ENCODE results near the gene OR51S1. TPM values are rescaled to one million over a fixed set of nuclear protein-coding genes. Genes with fewer than 3 reads are reported as not detected.
"Not testable (repeated sequence)": the region's sequence is repeated elsewhere in the genome, so short reads cannot be mapped to it uniquely, and the experiment has no call there.

OR51S1 gene, protein sequence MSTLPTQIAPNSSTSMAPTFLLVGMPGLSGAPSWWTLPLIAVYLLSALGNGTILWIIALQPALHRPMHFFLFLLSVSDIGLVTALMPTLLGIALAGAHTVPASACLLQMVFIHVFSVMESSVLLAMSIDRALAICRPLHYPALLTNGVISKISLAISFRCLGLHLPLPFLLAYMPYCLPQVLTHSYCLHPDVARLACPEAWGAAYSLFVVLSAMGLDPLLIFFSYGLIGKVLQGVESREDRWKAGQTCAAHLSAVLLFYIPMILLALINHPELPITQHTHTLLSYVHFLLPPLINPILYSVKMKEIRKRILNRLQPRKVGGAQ
- not detected for polyA plus RNA-seq (ENCODE audit: insufficient read length in 3 of 3)

DNA sequence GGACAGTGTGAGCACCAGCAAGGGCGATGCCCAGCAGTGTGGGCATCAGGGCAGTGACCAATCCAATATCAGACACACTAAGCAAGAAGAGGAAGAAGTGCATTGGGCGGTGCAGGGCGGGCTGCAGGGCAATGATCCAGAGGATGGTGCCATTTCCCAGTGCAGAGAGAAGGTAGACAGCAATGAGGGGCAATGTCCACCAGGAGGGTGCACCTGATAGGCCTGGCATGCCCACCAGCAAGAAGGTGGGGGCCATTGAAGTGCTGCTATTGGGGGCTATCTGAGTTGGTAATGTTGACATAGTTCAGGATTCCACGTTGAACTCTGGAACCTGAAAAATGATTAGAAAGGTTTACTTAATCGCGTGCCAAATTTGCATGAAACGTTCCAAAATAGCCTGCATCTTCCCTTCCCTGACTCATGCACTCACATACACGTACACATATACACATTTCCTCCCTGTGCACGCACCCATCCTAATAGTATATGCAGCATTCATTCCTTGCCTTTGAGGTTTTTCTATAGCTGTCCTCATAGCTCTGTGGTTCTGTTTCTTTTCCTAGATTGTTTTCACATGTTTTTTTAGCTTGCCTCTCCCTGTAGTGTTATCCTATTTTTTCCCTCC is at the start of gene OR51S1:
Gene OR51S1 (minus strand): TSS at position 301 of the 625 bp plus-strand sequence. CDS start 0 bp downstream, at position 301.
- DNase-seq (ENCODE audit: low read depth in 3 of 3, low spot score in 2 of 3) = no peak

DNA sequence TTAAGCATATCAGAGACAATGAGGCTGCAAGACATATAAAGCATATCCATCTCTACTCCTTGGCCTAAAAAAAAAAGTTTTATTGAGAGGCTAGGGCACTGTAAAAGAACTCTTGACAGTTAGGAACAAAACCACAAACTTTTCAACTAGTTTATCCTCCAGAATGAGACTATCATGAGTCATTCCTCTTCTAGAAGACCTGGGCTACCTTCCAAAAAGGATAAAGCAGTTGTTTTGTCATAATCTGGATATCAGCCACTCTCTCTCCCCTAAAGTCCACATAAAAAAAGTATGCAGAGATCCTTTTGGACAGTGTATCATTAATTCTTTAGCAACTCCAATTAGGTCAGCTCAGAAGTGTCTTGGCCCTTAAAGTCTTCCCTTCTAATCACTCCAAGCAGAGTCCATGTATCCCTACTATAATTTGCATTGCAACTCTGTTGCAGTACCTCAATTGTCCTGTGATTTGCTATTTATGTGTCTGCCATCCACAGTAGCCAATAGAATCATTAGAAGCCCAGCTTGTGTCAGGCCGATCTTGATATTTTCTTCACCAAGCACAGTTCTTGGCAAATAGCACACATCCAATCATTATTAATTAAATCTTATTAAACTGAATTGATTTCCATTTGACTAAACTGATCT is 43.1 kb upstream of the OR51S1 start:
- DNase-seq (ENCODE audit: low read depth in 3 of 3, low spot score in 2 of 3) = no peak

DNA sequence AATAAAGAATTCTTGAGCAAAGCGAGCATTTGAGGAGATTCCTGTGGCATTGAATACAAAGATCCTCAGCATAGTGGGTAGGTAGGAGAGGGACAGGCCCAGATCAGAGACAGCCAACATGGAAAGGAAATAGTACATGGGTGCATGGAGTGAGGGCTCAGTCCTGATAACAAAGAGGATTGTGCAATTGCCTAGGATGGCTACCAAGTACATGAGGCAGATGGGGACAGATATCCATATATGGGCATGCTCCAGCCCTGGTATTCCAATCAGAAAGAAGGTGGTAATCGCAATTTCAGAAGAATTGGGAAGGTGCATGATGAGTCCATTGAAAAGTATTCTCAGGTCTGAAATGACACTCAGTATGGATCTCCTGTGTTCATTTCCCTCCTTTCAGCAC is 41.3 kb upstream of the OR51S1 start:
- DNase-seq (ENCODE audit: low read depth in 3 of 3, low spot score in 2 of 3) = no peak

DNA sequence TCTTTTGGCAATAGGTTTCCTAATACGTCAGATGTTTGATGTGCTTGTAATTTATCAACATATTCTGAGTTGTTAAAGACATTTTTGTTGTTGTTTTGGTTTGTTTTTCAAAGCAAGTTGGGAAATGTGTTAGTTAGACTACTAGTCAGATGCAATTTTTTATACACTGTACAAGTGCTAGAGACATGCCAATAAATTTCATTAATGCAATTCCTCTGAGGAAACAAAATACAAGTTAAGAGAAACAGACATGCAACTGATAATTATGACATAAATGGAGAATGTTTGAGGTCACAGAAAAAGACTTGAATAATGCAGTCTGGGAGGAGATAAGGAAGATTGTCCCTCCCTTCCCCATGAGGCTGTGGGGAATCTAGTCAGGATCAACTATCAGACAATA is 38.6 kb upstream of the OR51S1 start:
- no peak for DNase-seq (ENCODE audit: low read depth in 3 of 3, low spot score in 2 of 3)

DNA sequence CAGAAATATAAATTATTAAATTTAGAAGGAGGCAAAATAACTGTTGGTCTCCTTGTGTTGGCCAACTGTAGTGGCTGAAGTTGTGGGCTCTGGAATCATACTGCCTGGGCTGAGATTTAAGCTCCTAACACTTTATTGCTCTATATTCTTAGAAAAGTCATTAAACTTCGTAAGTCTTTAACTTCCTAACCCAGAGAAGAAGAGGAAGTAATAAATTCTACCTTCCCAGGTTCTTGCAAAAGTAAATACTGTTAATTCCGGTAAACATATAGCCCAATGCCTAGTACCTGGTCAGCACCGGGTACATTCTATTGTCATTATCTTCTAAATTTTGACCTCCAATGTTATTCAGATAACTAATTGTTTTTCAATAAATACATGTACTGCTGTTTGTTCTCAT is 37.2 kb upstream of the OR51S1 start:
- DNase-seq (ENCODE audit: low read depth in 3 of 3, low spot score in 2 of 3) = no peak

DNA sequence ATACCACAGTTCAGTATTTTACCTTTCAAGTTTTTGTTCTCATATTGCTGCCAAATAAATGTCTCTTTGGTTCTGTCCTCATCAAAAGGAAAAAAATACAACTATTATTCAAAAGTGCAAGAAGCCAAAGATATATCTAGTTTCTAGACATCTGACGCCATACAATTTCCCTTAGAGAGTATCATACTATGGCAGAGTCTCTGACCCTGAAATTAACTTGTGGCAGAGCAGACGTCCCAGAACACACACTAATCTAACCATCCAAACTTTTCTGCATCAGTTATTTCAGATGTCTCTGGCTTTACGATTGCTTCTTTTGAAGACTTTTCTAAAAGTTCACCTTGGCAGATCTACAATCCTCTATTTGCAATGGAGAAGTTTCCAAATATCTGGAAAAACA is 35.4 kb upstream of the OR51S1 start:
- no peak for DNase-seq (ENCODE audit: low read depth in 3 of 3, low spot score in 2 of 3)

DNA sequence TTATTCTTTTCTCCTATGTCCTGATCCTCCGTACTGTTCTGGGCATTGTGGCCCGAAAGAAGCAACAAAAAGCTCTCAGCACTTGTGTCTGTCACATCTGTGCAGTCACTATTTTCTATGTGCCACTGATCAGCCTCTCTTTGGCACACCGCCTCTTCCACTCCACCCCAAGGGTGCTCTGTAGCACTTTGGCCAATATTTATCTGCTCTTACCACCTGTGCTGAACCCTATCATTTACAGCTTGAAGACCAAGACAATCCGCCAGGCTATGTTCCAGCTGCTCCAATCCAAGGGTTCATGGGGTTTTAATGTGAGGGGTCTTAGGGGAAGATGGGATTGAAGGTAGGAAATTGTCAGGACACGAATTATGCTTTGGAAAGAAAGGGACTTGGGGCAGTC is 33.5 kb upstream of the OR51S1 start:
- DNase-seq (ENCODE audit: low read depth in 3 of 3, low spot score in 2 of 3) = no peak

DNA sequence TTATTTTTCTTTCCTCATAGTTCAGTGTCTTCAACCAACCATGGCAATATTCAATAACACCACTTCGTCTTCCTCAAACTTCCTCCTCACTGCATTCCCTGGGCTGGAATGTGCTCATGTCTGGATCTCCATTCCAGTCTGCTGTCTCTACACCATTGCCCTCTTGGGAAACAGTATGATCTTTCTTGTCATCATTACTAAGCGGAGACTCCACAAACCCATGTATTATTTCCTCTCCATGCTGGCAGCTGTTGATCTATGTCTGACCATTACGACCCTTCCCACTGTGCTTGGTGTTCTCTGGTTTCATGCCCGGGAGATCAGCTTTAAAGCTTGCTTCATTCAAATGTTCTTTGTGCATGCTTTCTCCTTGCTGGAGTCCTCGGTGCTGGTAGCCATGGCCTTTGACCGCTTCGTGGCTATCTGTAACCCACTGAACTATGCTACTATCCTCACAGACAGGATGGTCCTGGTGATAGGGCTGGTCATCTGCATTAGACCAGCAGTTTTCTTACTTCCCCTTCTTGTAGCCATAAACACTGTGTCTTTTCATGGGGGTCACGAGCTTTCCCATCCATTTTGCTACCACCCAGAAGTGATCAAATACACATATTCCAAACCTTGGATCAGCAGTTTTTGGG is 33.0 kb upstream of the OR51S1 start, which contains the start of gene OR51T1:
Gene OR51T1 (plus strand): TSS at position 41 of the 641 bp plus-strand sequence. CDS start 0 bp downstream, at position 41.
- DNase-seq (ENCODE audit: low read depth in 3 of 3, low spot score in 2 of 3) = no peak

DNA sequence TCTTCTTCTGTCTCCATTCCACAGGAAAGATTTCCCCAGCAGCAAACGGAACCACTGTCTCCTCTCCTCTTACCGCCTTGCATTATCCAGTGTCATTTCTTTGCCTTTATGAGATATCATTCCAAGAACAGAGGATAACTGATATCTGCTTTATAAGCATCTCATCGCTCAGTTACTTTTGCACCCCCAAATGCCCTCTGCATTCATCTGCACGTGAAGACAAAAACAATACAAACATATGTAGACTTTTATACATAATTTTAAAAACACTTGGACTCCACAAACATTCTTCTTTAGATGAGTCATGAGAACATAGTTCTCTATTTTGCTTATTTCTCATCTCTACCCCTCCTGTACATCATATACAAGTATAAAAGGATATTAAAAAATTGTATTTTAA is 32.2 kb upstream of the OR51S1 start:
- DNase-seq (ENCODE audit: low read depth in 3 of 3, low spot score in 2 of 3) = no peak

DNA sequence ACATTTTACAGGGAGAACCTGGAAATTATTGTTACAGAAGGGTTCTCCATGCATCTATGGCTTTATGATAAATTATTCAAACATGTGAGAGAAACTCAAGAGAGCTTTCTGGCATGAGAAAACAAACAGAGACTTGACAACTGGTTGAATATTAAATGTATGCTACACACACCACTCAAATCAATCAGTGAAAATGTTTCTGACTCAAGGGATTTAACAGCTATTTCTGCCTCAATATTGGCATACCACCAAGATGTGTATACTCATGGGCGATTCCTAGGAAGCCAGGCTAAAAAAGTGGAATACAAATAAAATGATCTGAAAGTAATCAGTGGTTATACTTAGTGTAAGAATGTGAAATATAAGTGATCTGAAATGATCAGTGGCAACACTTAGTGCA is 16.8 kb upstream of the OR51S1 start:
- no peak for DNase-seq (ENCODE audit: low read depth in 3 of 3, low spot score in 2 of 3)

DNA sequence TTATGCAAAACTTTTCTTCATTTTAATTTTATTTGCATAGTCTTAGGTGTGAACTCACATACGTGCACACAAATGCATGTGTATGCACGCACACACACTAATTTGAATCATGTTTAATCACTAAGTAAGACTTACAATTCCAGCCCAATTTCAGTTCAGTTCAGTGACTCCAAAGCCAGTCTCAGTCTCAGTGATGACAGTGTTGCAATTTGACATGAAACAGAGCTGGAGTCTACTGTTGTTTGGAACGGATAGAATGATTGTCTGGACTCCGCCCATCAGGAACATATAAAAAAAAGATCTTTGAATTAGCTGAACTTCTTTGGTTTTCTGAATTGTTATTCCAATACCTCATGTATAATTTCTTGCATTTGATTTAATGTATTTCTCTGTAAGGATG is 14.9 kb upstream of the OR51S1 start:
- DNase-seq (ENCODE audit: low read depth in 3 of 3, low spot score in 2 of 3) = no peak

DNA sequence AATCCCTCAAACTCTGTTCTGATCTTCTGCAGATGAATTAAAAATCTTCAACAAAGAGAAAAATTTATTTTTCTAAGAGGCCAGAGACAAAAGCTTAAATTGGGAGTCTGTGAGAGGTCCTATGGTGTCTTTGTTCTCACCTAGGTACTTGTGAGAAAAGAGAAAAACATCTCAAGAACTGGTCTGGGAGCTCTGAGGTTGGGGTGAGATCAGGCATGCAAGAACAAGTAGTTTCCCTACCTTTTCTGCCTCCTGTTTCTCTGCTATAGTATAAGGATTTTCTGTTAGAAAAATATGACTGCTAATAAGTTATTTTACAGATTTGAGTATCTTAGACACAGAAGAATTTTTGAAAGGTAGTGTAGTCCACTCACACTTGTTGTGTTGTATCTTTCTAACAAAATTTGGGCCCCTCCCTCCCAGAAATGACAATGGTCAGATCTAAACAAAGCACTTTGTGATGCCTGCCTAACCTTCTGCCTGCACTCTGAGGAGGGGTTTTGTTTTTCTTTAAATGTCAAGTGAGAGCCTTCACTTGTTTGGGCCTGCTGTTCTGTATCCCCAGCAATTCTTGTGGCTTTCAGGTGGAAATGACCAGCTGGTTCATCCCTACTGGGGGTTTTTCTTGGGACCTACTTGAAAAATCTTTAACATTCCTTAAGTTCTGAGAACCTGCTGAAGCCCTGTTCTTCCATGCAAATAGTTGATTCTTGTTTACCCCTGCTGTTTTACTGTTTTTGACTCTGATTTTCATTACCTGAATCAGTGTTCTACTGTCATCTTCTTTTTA is 13.6 kb upstream of the OR51S1 start:
- no peak for DNase-seq (ENCODE audit: low read depth in 3 of 3, low spot score in 2 of 3)

DNA sequence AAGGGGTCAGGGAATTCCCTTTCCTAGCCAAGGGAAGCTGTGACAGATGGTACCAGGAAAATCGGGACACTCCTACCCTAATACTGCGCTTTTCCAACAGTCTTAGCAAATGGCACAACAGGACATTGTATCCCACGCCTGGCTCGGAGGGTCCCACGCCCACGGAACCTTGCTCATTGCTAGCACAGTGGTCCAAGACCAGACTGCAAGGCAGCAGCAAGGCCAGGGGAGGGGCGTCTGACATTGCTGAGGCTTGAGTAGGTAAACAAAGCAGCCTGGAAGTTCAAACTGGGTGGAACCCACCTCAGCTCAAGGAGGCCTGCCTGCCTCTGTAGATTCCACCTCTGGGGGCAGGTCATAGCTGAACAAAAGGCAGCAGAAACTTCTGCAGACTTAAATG is 5.3 kb upstream of the OR51S1 start:
- DNase-seq (ENCODE audit: low read depth in 3 of 3, low spot score in 2 of 3) = not testable (repeated sequence)

DNA sequence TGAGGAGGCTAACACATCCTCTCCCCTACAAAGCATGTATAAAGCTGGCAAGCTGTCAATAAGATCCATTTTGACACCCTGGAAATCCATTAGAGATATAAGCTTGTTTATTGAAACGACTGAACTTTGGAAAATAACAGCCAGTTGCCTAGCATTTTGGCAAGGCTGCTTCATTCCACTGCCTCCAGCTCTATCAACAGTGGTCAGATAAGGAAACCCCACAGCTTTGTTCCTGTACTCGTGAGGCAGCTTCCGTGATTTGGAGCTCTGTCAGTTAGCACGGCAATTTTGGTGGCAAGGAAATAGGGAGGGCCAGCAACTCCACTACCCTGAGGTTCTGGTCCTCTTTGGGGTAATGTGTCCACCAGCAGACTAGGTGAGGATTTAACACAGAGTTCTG is 2.0 kb upstream of the OR51S1 start:
- DNase-seq (ENCODE audit: low read depth in 3 of 3, low spot score in 2 of 3) = no peak

DNA sequence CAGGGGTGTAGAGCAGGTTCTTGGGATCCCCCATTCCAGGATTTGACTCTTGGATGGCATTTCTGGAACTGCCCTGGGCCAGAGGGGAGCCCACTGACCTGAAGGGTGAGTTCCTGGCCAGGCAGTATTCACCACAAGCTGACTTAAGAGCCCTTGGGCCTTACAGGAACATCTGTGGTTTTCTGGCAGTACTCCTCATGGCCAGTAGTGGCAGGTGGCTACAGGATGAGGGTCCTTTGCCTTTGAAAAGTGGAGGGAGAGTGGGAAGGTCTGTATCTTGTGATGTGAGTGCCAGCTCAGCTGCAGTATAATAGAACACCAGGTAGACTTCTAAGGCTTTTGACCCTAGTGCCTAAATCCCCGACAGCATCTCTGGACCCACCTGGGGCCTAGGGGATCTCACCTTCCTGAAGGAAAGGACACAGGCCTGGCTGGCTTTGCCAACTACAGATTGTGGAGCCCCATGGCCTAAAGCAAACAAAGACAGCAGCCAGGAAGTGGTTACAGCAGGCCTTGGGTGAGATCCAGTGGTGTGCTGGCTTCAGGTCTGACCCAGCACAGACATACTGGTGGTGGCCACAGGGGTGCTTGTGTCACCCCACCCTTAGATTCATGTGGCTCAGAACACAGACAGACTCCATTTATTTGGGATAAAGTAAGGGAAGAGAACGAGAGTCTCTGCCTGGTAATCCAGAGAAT is 9.0 kb downstream of the OR51S1 start:
- no peak for DNase-seq (ENCODE audit: low read depth in 3 of 3, low spot score in 2 of 3)

DNA sequence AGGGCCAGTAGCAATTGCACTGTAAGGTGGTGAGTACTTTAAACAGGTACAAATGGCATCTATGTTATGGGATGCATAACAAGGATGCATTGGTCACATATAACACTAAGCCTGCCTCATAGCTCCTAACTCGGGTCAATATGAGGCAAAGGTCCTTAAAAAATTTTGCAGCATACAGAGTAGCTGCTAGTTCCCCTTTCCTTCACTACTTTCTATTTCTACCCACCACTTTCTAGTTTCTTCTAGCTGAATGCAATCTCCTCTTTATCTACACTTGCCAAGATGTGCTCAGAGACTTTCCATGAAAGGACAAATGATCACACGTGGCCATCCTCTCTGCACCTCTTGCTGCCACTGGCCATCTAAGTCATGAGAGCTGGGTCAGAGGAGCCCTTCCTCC is 18.1 kb downstream of the OR51S1 start:
- DNase-seq (ENCODE audit: low read depth in 3 of 3, low spot score in 2 of 3) = no peak

DNA sequence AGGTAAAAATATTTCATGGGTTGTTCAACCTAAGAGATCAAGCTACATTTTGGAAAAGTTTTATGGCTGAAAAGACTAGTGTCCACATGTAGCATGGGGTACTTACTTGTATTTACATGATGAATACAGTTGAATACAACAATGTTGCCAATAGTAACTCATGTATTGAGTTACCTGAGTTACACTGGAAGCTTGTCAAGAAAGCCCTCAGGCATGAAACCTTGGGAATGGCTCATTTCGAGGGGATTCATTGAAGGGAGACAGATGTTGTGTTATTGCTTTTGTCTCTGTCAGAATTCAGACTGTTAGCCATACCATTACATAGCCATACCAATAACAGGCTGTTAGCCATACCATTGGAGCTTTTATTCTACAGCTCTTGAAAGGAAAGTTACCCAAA is 18.7 kb downstream of the OR51S1 start:
- DNase-seq (ENCODE audit: low read depth in 3 of 3, low spot score in 2 of 3) = no peak

DNA sequence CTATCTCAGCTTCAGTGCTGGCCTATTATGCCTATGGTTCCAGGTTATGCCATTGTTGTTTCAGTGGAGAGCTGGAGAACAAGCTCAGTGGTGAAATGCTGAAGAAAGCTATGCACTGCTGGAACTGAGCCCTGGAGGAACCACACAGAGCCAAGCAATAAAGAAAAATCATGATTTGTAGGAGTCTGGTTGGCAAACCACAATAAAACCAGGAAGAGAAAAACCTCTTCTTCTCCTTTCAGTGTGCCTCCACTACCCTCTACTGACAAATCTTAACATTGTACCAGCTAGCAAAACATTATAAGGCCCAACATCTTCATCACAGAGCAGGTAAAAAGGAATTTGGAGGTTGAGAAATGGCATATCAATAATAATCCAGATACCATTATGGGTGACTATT is 22.6 kb downstream of the OR51S1 start:
- DNase-seq (ENCODE audit: low read depth in 3 of 3, low spot score in 2 of 3) = peak in 2 of 3 donors; percentile 25 to 29

DNA sequence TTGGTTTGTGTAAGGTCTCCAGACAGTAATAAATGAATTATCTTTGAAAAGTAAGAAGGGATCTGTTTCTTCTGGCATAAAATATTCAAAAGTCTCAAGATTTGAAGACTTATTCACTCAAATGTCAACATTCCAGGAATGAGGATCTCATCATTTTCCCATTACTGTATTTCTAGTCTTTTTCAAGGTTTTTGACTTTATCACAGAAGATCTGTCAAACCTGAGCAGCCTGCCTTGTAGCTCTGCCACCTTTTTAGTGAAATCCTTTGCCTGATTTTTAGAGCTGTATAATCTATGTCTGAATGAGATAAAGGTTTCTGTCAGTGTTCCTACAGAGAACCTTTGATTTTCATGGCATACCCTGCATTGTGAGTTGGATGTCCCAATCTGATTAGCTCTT is 23.9 kb downstream of the OR51S1 start:
- DNase-seq (ENCODE audit: low read depth in 3 of 3, low spot score in 2 of 3) = no peak

DNA sequence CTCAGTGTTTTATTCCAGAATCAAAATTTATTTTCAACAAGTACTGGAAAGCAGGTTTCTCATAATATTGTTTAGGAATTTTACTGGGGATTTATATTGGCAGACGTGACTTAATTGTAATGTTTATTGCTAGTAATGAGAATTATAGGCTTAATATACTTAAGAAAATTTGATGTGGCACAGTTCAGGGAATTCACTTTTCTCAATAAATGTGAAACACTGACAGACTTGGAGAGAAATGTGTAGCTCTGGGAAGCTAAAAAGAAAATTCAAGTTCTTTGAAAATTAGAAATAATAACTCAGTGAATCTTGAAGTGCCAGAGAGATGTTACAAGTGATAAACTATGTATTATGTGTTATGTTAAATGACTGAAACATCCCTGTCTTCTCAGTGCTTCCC is 28.0 kb downstream of the OR51S1 start, which contains the start of gene OR51F2:
Gene OR51F2 (plus strand): TSS at position 301 of the 400 bp plus-strand sequence. CDS start 101 bp downstream, outside the sequence.
- DNase-seq (ENCODE audit: low read depth in 3 of 3, low spot score in 2 of 3) = no peak

Measured in right renal cortex interstitium (tissue), 3 donors.